ENCODE data around the gene PPP1R17. TPM values are rescaled to one million over a fixed set of nuclear protein-coding genes. Genes with fewer than 3 reads are reported as not detected.

Gene PPP1R17
- total RNA-seq, 1 experiment from 2014 or later = not detected

GRCh38 chr7:31720366-31720765 lies 33.4 kb downstream of the PPP1R17 start:
- intact Hi-C loops (cut with micrococcal nuclease; ENCODE audit: unreplicated experiment) = no loop called here
- Histone ChIP-seq H3K4me3 (ENCODE audit: low read depth in 2 of 2, low read length in 2 of 2) (no peak overlapping the region), H3K4me1 (ENCODE audit: control insufficient read depth, insufficient read depth, low read length) (no peaks in the 10 kb centered on the region), H3K27ac (ENCODE audit: low read length) (no peak overlapping the region), H3K9me3 (ENCODE audit: control insufficient read depth, insufficient read depth, low read depth, low read length) (no peaks in the 10 kb centered on the region), H3K27me3 (ENCODE audit: control insufficient read depth, insufficient read depth, low read length) (no peaks in the 10 kb centered on the region), H3K36me3 (ENCODE audit: control insufficient read depth, insufficient read depth, low read length) (no peaks in the 10 kb centered on the region)
- in situ Hi-C loops (cut with HindIII; ENCODE audit: low pct_unique_long_range_greater_than_20kb, low sequenced_read_pairs) = no loop called here
- POLR2A ChIA-PET = no interaction called here
- CTCF ChIA-PET = no interaction called here
- DNase-seq (ENCODE audit: low read depth, low spot score) (no peak), ATAC-seq (no peak)
- no TSS peak for BruUV-seq (replicated peaks)
- TF ChIP-seq CTCF (IDR thresholded peaks at IDR 0.05) (no peak), POLR2AphosphoS5 (IDR thresholded peaks at IDR 0.05; ENCODE audit: low read depth, low read length) (no peak), SIN3A (IDR thresholded peaks at IDR 0.05; ENCODE audit: borderline replicate concordance, insufficient read depth, low read depth, low read length) (no peak), TCF7L2 (IDR thresholded peaks at IDR 0.05; ENCODE audit: low read depth, low read length) (no peak)
- TF ChIP-seq, protein P1, sequence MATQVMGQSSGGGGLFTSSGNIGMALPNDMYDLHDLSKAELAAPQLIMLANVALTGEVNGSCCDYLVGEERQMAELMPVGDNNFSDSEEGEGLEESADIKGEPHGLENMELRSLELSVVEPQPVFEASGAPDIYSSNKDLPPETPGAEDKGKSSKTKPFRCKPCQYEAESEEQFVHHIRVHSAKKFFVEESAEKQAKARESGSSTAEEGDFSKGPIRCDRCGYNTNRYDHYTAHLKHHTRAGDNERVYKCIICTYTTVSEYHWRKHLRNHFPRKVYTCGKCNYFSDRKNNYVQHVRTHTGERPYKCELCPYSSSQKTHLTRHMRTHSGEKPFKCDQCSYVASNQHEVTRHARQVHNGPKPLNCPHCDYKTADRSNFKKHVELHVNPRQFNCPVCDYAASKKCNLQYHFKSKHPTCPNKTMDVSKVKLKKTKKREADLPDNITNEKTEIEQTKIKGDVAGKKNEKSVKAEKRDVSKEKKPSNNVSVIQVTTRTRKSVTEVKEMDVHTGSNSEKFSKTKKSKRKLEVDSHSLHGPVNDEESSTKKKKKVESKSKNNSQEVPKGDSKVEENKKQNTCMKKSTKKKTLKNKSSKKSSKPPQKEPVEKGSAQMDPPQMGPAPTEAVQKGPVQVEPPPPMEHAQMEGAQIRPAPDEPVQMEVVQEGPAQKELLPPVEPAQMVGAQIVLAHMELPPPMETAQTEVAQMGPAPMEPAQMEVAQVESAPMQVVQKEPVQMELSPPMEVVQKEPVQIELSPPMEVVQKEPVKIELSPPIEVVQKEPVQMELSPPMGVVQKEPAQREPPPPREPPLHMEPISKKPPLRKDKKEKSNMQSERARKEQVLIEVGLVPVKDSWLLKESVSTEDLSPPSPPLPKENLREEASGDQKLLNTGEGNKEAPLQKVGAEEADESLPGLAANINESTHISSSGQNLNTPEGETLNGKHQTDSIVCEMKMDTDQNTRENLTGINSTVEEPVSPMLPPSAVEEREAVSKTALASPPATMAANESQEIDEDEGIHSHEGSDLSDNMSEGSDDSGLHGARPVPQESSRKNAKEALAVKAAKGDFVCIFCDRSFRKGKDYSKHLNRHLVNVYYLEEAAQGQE (IDR thresholded peaks at IDR 0.05; ENCODE audit: insufficient read depth in 1 of 2, low read depth in 2 of 2, low read length in 1 of 2) = no peak

- Histone ChIP-seq H3K9me3 (ENCODE audit: control insufficient read depth, insufficient read depth, low read depth, low read length) (no peaks in the 10 kb centered on the region), H3K27me3 (ENCODE audit: control insufficient read depth, insufficient read depth, low read length) (no peaks in the 10 kb centered on the region), H3K27ac (ENCODE audit: low read length) (no peak overlapping the region), H3K4me3 (ENCODE audit: low read depth in 2 of 2, low read length in 2 of 2) (no peak overlapping the region), H3K4me1 (ENCODE audit: control insufficient read depth, insufficient read depth, low read length) (no peaks in the 10 kb centered on the region), H3K36me3 (ENCODE audit: control insufficient read depth, insufficient read depth, low read length) (no peaks in the 10 kb centered on the region)
- no peak for DNase-seq (ENCODE audit: low read depth, low spot score)
- intact Hi-C loops (cut with micrococcal nuclease; ENCODE audit: unreplicated experiment) = no loop called here
- ATAC-seq = no peak
- POLR2A ChIA-PET = no interaction called here
- BruUV-seq (replicated peaks) = no TSS peak
- no peak for TF ChIP-seq CTCF (IDR thresholded peaks at IDR 0.05)
- no peak for TF ChIP-seq SIN3A (IDR thresholded peaks at IDR 0.05; ENCODE audit: borderline replicate concordance, insufficient read depth, low read depth, low read length)
- no peak for TF ChIP-seq POLR2AphosphoS5 (IDR thresholded peaks at IDR 0.05; ENCODE audit: low read depth, low read length)
- TF ChIP-seq TCF7L2 (IDR thresholded peaks at IDR 0.05; ENCODE audit: low read depth, low read length) = no peak
- TF ChIP-seq, protein P1 (IDR thresholded peaks at IDR 0.05; ENCODE audit: insufficient read depth in 1 of 2, low read depth in 2 of 2, low read length in 1 of 2) = no peak
- in situ Hi-C loops (cut with HindIII; ENCODE audit: low pct_unique_long_range_greater_than_20kb, low sequenced_read_pairs) = no loop called here
- CTCF ChIA-PET = no interaction called here
Measured at GRCh38 chr7:31724696-31725095, 37.7 kb downstream of the PPP1R17 start.

All from Panc1 (cell line).